Tibial nerve (tissue), 4 donors: ENCODE data around the gene LRCOL1.

Source experiments
- EP300 ChIP-seq, 2 donors: sonication (generic); formaldehyde crosslinking; IDR thresholded peaks; one replicate each; pipeline ENCODE4 v1.6.1; 2017; ENCODE audit warnings: antibody characterized with exemption in 2 of 2, mild to moderate bottlenecking in 1 of 2
- POLR2A ChIP-seq, 2 donors: fragments of 450-650 bp; IDR thresholded peaks; one replicate each; pipeline ENCODE4 v1.6.1; 2017; ENCODE audit warnings: antibody characterized with exemption in 2 of 2, mild to moderate bottlenecking in 2 of 2, moderate library complexity in 2 of 2
- TF ChIP-seq, protein P1 (sequence below), 5 experiments: fragments of 200-600 bp in 3 of 5; fragments of 450-650 bp in 2 of 5; sonication (generic) in 3 of 5; IDR thresholded peaks; one replicate each; pipeline ENCODE4 v1.5.1; 2016 to 2019; ENCODE audit warnings: antibody characterized with exemption in 5 of 5, mild to moderate bottlenecking in 3 of 5, moderate library complexity in 2 of 5

DNA sequence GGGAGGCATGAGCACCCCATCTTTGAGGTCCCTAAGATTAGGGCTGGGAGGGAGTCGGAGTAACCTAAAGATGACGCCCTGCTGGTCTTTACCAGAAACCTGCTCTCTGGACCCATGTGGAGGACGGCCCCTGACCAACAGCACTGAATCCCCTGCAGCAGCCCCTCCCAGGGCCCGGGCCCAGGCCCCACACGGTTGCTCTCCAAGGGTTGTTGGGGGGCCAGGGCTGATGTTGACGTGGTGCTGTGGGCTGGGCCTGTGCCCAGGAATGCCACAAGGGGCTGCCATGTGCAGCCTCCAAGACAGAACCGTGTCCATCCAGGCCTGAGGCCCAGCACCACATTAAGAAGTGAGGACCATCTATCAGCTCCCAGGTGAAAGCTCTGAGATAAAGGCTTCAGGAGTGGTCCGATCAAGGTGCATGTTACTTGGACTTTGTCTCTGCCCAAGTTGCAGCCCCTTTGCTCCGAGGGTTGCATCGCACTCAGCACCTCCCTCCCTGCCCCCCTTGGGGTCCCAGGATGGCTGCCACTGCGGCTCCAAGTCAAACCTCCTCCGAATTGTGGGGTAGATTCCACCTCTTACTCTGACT lies 29.6 kb downstream of the LRCOL1 start:
- TF ChIP-seq, protein P1, sequence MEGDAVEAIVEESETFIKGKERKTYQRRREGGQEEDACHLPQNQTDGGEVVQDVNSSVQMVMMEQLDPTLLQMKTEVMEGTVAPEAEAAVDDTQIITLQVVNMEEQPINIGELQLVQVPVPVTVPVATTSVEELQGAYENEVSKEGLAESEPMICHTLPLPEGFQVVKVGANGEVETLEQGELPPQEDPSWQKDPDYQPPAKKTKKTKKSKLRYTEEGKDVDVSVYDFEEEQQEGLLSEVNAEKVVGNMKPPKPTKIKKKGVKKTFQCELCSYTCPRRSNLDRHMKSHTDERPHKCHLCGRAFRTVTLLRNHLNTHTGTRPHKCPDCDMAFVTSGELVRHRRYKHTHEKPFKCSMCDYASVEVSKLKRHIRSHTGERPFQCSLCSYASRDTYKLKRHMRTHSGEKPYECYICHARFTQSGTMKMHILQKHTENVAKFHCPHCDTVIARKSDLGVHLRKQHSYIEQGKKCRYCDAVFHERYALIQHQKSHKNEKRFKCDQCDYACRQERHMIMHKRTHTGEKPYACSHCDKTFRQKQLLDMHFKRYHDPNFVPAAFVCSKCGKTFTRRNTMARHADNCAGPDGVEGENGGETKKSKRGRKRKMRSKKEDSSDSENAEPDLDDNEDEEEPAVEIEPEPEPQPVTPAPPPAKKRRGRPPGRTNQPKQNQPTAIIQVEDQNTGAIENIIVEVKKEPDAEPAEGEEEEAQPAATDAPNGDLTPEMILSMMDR (IDR thresholded peaks at IDR 0.05): no peak
- no peak for TF ChIP-seq EP300 (IDR thresholded peaks at IDR 0.05)
- no peak for TF ChIP-seq POLR2A (IDR thresholded peaks at IDR 0.05)
